ENCODE results near the gene ILKAP.

The ILKAP gene

GRCh38 chr2:238203094-238203972 is at the start of gene ILKAP:
Gene ILKAP (minus strand): TSS chr2:238203695. CDS start chr2:238203553, 142 bp downstream.
- Histone ChIP-seq H3K4me2 (ENCODE audit: low read length) (peak within 1 kb of the TSS; percentile 69), H3K9ac (peak within 1 kb of the TSS; percentile 62), H3K4me1 (peaks cover 8% of the 10 kb centered on the region), H3K27ac (peak within 1 kb of the TSS; percentile 58), H3K36me3 (ENCODE audit: control insufficient read depth, insufficient read depth, low read length) (no peaks in the 10 kb centered on the region), H3K9me3 (ENCODE audit: control insufficient read depth, low read length) (no peaks in the 10 kb centered on the region), H3K27me3 (ENCODE audit: control insufficient read depth, insufficient read depth, low read length) (no peaks in the 10 kb centered on the region), H2AFZ (peak within 1 kb of the TSS; percentile 83), H3K4me3 (ENCODE audit: low read depth, low read length) (peak within 1 kb of the TSS; percentile 66), H3K79me2 (peaks cover 40% of the 10 kb centered on the region)
- TF ChIP-seq, protein P1, sequence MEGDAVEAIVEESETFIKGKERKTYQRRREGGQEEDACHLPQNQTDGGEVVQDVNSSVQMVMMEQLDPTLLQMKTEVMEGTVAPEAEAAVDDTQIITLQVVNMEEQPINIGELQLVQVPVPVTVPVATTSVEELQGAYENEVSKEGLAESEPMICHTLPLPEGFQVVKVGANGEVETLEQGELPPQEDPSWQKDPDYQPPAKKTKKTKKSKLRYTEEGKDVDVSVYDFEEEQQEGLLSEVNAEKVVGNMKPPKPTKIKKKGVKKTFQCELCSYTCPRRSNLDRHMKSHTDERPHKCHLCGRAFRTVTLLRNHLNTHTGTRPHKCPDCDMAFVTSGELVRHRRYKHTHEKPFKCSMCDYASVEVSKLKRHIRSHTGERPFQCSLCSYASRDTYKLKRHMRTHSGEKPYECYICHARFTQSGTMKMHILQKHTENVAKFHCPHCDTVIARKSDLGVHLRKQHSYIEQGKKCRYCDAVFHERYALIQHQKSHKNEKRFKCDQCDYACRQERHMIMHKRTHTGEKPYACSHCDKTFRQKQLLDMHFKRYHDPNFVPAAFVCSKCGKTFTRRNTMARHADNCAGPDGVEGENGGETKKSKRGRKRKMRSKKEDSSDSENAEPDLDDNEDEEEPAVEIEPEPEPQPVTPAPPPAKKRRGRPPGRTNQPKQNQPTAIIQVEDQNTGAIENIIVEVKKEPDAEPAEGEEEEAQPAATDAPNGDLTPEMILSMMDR (IDR thresholded peaks at IDR 0.05): no peak

DNA sequence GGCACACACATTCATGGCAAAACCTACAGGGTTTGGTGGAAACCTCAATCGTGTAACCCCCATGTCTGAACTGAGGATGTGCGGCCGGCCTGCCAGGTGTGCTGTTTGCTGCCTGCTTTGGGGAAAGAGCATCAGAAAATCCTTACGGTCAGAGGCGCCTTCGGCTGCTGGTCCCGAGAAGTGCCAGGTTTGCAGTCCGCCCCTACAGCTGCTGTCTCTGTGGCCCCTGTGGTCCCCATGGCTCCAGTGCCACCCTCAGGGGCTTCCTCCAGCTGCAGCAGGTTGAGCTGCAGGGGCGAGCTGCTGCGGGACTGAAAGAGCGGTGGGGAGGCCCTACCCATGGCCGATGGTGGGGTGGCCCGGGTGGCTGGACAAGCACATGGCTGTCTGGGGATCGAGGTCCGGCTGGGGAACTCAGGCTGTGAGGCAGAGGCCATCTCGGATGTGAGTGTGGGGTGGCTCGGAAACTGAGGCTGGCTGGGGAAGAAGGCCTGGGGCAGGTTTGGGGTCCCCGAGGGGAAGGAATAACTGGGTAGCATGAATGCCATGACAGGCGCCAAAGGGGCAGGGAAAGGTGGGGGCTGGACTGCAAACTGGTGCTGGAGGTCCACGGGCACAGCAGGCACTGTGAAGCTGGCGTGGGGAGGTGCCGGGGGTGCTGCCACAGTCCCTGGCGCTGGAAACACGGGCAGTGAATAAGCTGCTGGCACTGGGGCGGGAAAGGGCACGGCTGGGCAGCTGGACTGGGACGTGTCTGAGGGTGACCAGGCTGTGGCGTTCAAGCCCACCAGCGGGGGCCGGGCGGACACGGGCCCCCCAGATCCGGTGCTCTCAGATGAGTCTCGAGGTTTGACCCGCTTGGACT is 49.5 kb upstream of the ILKAP start:
- Histone ChIP-seq H3K27me3 (ENCODE audit: control insufficient read depth, insufficient read depth, low read length) (no peaks in the 10 kb centered on the region), H3K4me3 (ENCODE audit: low read depth, low read length) (no peak overlapping the region), H3K4me2 (ENCODE audit: low read length) (no peak overlapping the region), H2AFZ (no peak overlapping the region), H3K27ac (no peak overlapping the region), H3K36me3 (ENCODE audit: control insufficient read depth, insufficient read depth, low read length) (no peaks in the 10 kb centered on the region), H3K9me3 (ENCODE audit: control insufficient read depth, low read length) (no peaks in the 10 kb centered on the region), H3K4me1 (peaks cover 4% of the 10 kb centered on the region), H3K79me2 (no peaks in the 10 kb centered on the region), H3K9ac (no peak overlapping the region)
- TF ChIP-seq, protein P1 (IDR thresholded peaks at IDR 0.05): no peak

GRCh38 chr2:238251986-238252385 is 48.5 kb upstream of the ILKAP start:
- peaks cover 4% of the 10 kb centered on the region for H3K4me1 ChIP-seq
- H3K36me3 ChIP-seq (ENCODE audit: control insufficient read depth, insufficient read depth, low read length): no peaks in the 10 kb centered on the region
- H3K9ac ChIP-seq: no peak overlapping the region
- no peak overlapping the region for H3K4me2 ChIP-seq (ENCODE audit: low read length)
- TF ChIP-seq, protein P1 (IDR thresholded peaks at IDR 0.05): no peak
- no peak overlapping the region for H3K4me3 ChIP-seq (ENCODE audit: low read depth, low read length)
- H2AFZ ChIP-seq: no peak overlapping the region
- no peaks in the 10 kb centered on the region for H3K9me3 ChIP-seq (ENCODE audit: control insufficient read depth, low read length)
- no peaks in the 10 kb centered on the region for H3K79me2 ChIP-seq
- H3K27me3 ChIP-seq (ENCODE audit: control insufficient read depth, insufficient read depth, low read length): no peaks in the 10 kb centered on the region
- no peak overlapping the region for H3K27ac ChIP-seq

DNA sequence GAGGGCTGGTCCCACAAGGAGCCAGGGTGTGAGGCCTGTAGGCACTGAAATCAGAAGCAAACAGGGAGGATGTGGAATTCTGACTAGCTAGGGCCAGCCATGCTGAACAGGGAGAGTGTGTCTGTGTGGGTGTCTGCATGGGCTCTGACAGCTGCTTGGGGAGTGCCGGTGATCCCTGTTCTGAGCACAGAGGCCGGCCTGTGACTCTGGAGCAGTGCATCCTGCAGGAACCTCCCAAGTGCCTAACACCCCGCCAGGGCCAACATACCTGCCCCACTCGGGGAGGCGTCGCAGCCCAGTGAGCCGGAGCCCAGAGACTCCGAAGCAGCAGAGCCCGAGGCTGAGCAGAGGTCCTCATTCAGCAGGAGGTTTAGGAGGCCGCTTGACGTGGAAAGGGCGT is 47.8 kb upstream of the ILKAP start:
- H3K9me3 ChIP-seq (ENCODE audit: control insufficient read depth, low read length): no peaks in the 10 kb centered on the region
- H3K36me3 ChIP-seq (ENCODE audit: control insufficient read depth, insufficient read depth, low read length): no peaks in the 10 kb centered on the region
- H3K4me3 ChIP-seq (ENCODE audit: low read depth, low read length): no peak overlapping the region
- H3K79me2 ChIP-seq: no peaks in the 10 kb centered on the region
- no peak overlapping the region for H3K9ac ChIP-seq
- TF ChIP-seq, protein P1 (IDR thresholded peaks at IDR 0.05): no peak
- no peak overlapping the region for H3K27ac ChIP-seq
- no peak overlapping the region for H3K4me2 ChIP-seq (ENCODE audit: low read length)
- H2AFZ ChIP-seq: no peak overlapping the region
- no peaks in the 10 kb centered on the region for H3K4me1 ChIP-seq
- H3K27me3 ChIP-seq (ENCODE audit: control insufficient read depth, insufficient read depth, low read length): no peaks in the 10 kb centered on the region
